ENCODE results near the gene ZBTB7C. TPM values are rescaled to one million over a fixed set of nuclear protein-coding genes. Genes with fewer than 3 reads are reported as not detected.

The ZBTB7C gene
- total RNA-seq, 1 experiment from 2014 or later = 0.32 TPM

DNA sequence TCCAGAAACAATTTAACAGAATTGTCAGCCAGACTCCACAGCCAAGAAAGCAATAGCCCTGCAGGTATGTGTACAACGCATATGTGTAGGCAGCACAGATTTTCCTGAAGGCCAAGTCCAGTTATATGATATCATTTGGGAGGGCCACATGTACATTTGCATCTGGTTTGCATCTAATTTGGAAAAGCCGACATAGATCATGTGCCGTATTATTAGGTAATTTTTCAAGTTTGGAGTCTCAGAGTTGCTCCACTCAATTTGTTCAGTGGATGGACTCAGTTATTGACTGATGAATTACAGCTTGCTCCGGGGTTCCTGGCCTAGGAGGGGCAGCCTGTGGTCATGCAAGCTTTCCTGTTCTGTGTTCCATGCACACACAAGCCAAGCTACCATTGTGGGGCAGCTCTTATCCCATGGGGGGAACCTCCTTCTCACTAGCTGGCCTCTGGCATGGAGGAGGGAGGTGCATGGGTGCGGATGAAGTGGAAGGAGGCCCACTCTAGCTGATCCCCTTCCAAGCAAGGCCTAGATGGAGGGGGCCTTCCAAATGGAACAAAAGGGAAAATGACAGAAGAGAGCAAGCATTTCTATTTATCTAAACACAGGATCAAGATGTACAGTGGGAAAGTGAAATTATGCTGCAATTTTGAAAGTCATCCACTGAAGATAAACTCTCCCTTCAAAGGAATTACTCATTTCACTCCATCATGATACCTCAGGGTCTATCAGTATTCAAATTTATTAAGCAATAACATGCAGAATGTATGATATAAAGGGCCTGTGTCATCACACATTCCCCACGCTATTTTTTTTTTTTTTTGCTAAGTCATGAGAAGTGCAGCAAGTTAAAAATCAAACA, 276.2 kb downstream of the ZBTB7C start:
- POLR2A ChIA-PET (ENCODE audit: low non-redundant PET) = no interaction called here
- DNase-seq (ENCODE audit: low spot score) = no peak
- intact Hi-C loops (cut with micrococcal nuclease; ENCODE audit: unreplicated experiment) = no loop called here

GRCh38 chr18:48131042-48131441, 278.1 kb downstream of the ZBTB7C start:
- Histone ChIP-seq H3K27ac (ENCODE audit: low read depth, low read length, poor library complexity, severe bottlenecking) (no peak overlapping the region), H3K9me3 (ENCODE audit: low read depth, low read length, poor library complexity, severe bottlenecking) (no peaks in the 10 kb centered on the region), H3K4me1 (ENCODE audit: insufficient read depth, low read length, poor library complexity, severe bottlenecking) (peaks cover 2% of the 10 kb centered on the region), H3K27me3 (replicated peaks; ENCODE audit: insufficient read depth, low read depth, low read length, poor library complexity) (peaks cover 34% of the 10 kb centered on the region), H3K4me3 (ENCODE audit: low read depth, low read length, poor library complexity, severe bottlenecking) (no peak overlapping the region), H3K36me3 (ENCODE audit: insufficient read depth, low read length, poor library complexity, severe bottlenecking) (no peaks in the 10 kb centered on the region)
- intact Hi-C loops (cut with micrococcal nuclease; ENCODE audit: unreplicated experiment) = no loop called here
- POLR2A ChIA-PET (ENCODE audit: low non-redundant PET) = no interaction called here
- no TSS peak for BruUV-seq (replicated peaks)
- CTCF ChIA-PET = no interaction called here
- TF ChIP-seq, protein P1, sequence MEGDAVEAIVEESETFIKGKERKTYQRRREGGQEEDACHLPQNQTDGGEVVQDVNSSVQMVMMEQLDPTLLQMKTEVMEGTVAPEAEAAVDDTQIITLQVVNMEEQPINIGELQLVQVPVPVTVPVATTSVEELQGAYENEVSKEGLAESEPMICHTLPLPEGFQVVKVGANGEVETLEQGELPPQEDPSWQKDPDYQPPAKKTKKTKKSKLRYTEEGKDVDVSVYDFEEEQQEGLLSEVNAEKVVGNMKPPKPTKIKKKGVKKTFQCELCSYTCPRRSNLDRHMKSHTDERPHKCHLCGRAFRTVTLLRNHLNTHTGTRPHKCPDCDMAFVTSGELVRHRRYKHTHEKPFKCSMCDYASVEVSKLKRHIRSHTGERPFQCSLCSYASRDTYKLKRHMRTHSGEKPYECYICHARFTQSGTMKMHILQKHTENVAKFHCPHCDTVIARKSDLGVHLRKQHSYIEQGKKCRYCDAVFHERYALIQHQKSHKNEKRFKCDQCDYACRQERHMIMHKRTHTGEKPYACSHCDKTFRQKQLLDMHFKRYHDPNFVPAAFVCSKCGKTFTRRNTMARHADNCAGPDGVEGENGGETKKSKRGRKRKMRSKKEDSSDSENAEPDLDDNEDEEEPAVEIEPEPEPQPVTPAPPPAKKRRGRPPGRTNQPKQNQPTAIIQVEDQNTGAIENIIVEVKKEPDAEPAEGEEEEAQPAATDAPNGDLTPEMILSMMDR (conservative IDR thresholded peaks at IDR 0.05; ENCODE audit: low read depth, low read length) = no peak
- TF ChIP-seq EZH2 (IDR thresholded peaks at IDR 0.05; ENCODE audit: borderline replicate concordance, low read depth, low read length, poor library complexity, severe bottlenecking) = no peak
- DNase-seq (ENCODE audit: low spot score) = no peak

More for the DNA sequence above, 276.2 kb downstream of the ZBTB7C start:
- TF ChIP-seq EZH2 (IDR thresholded peaks at IDR 0.05; ENCODE audit: borderline replicate concordance, low read depth, low read length, poor library complexity, severe bottlenecking) = no peak
- TF ChIP-seq, protein P1 (conservative IDR thresholded peaks at IDR 0.05; ENCODE audit: low read depth, low read length) = no peak
- no TSS peak for BruUV-seq (replicated peaks)
- Histone ChIP-seq H3K9me3 (ENCODE audit: low read depth, low read length, poor library complexity, severe bottlenecking) (no peaks in the 10 kb centered on the region), H3K4me1 (ENCODE audit: insufficient read depth, low read length, poor library complexity, severe bottlenecking) (peaks cover 10% of the 10 kb centered on the region), H3K27ac (ENCODE audit: low read depth, low read length, poor library complexity, severe bottlenecking) (no peak overlapping the region), H3K27me3 (replicated peaks; ENCODE audit: insufficient read depth, low read depth, low read length, poor library complexity) (peaks cover 54% of the 10 kb centered on the region), H3K36me3 (ENCODE audit: insufficient read depth, low read length, poor library complexity, severe bottlenecking) (no peaks in the 10 kb centered on the region), H3K4me3 (ENCODE audit: low read depth, low read length, poor library complexity, severe bottlenecking) (no peak overlapping the region)
- CTCF ChIA-PET = no interaction called here

DNA sequence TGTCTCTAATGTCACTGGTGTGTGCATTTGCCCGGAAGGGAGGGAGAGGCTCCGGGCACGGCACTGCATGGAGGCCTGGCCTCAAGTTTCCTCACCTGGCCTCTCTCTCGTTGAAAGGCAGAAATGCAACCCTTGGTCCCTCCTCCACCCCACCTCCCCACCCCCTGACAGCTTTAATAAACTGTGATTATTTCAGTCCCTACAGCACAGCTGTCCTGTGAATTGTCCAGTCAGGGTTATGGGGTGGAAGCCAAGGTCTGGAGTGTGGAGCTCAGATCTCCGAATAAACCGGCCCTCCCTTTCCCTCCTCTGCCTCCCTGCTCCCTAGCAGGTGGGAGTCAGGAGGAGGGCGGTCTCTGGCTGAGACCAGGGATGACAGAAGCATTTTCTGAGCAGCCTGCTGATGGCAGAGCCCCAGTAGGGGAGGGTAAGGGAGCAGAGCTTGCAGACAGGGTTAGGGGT, 279.5 kb downstream of the ZBTB7C start:
- ChIA-PET CTCF (no interaction called here), POLR2A (ENCODE audit: low non-redundant PET) (no interaction called here)
- TF ChIP-seq, protein P1 (conservative IDR thresholded peaks at IDR 0.05; ENCODE audit: low read depth, low read length) = no peak
- TF ChIP-seq EZH2 (IDR thresholded peaks at IDR 0.05; ENCODE audit: borderline replicate concordance, low read depth, low read length, poor library complexity, severe bottlenecking) = no peak
- Histone ChIP-seq H3K4me1 (ENCODE audit: insufficient read depth, low read length, poor library complexity, severe bottlenecking) (no peaks in the 10 kb centered on the region), H3K4me3 (ENCODE audit: low read depth, low read length, poor library complexity, severe bottlenecking) (no peak overlapping the region), H3K27ac (ENCODE audit: low read depth, low read length, poor library complexity, severe bottlenecking) (no peak overlapping the region), H3K9me3 (ENCODE audit: low read depth, low read length, poor library complexity, severe bottlenecking) (no peaks in the 10 kb centered on the region), H3K27me3 (replicated peaks; ENCODE audit: insufficient read depth, low read depth, low read length, poor library complexity) (peaks cover 28% of the 10 kb centered on the region), H3K36me3 (ENCODE audit: insufficient read depth, low read length, poor library complexity, severe bottlenecking) (no peaks in the 10 kb centered on the region)
- DNase-seq (ENCODE audit: low spot score) = no peak
- no TSS peak for BruUV-seq (replicated peaks)
- intact Hi-C loops (cut with micrococcal nuclease; ENCODE audit: unreplicated experiment) = no loop called here
